Smooth muscle cell (in vitro differentiated cells): ENCODE results near the gene SUFU. TPM values are rescaled to one million over a fixed set of nuclear protein-coding genes. Genes with fewer than 3 reads are reported as not detected.

Experiments
- DNase-seq: peaks from one replicate; lab custom pipeline; 2025; ENCODE audit not compliant: unreplicated experiment; lab: John Stamatoyannopoulos, UW
- H2AFZ ChIP-seq: fragments of 200-600 bp; sonication (generic); 2 replicates; pipeline ENCODE4 v1.6.0; 2016; ENCODE audit warnings: antibody characterized with exemption, low read depth, mild to moderate bottlenecking
- H3F3A ChIP-seq: fragments of 200-600 bp; sonication (generic); 2 replicates; pipeline ENCODE4 v1.6.0; 2017; ENCODE audit warnings: antibody characterized with exemption, low read depth
- H3K27ac ChIP-seq: fragments of 200-600 bp; sonication (generic); 2 replicates; pipeline ENCODE4 v1.5.1; 2016; ENCODE audit warnings: low read depth, mild to moderate bottlenecking
- H3K27me3 ChIP-seq: fragments of 200-600 bp; sonication (generic); 2 replicates; pipeline ENCODE4 v1.6.1; 2016; ENCODE audit warnings: low read depth, mild to moderate bottlenecking
- H3K36me3 ChIP-seq: fragments of 200-600 bp; sonication (generic); 2 replicates; pipeline ENCODE4 v1.5.1; 2016; ENCODE audit warnings: low read depth
- H3K4me1 ChIP-seq: fragments of 200-600 bp; sonication (generic); 2 replicates; pipeline ENCODE4 v1.5.1; 2016; ENCODE audit warnings: low read depth
- H3K4me2 ChIP-seq: fragments of 200-600 bp; sonication (generic); 2 replicates; pipeline ENCODE4 v1.6.0; 2016; ENCODE audit warnings: mild to moderate bottlenecking
- H3K4me3 ChIP-seq: fragments of 200-600 bp; sonication (generic); 2 replicates; pipeline ENCODE4 v1.5.1; 2016; ENCODE audit warnings: mild to moderate bottlenecking
- H3K79me2 ChIP-seq: fragments of 200-600 bp; sonication (generic); 2 replicates; pipeline ENCODE4 v1.6.0; 2016; ENCODE audit warnings: low read depth, mild to moderate bottlenecking
- H3K9ac ChIP-seq: fragments of 200-600 bp; sonication (generic); 2 replicates; pipeline ENCODE4 v1.6.0; 2016; ENCODE audit warnings: low read depth
- H3K9me3 ChIP-seq: fragments of 200-600 bp; sonication (generic); replicated peaks from 2 replicates; pipeline ENCODE4 v1.5.1; 2016; ENCODE audit warnings: low read depth
- H4K20me1 ChIP-seq: fragments of 200-600 bp; sonication (generic); 2 replicates; pipeline ENCODE4 v1.6.0; 2016; ENCODE audit warnings: low read depth
- CTCF ChIP-seq: fragments of 200-600 bp; sonication (generic); IDR thresholded peaks from 2 replicates; pipeline ENCODE4 v1.5.1; 2017; ENCODE audit warnings: borderline replicate concordance, mild to moderate bottlenecking, antibody characterized with exemption; ENCODE audit not compliant: insufficient read depth, poor library complexity, severe bottlenecking
- WGBS: methylation state at CpG from one replicate; pipeline ENCODE4 v1.1.7; 2016; ENCODE audit warnings: low lambda C conversion rate; 5-methylcytosine and 5-hydroxymethylcytosine counted together
- polyA plus RNA-seq: library from polyadenylated mRNA; unstranded; fragments of >200 nt; fragmentation: Nextera tagmentation; extraction: Ambion mirVana; gene quantifications from 2 replicates; pipeline ENCODE4 v1.2.1, GENCODE V29; 2016
- total RNA-seq: library from RNA; depleted of rRNA; stranded (reverse); fragments of >200 nt; gene quantifications from 2 replicates; pipeline ENCODE4 v1.2.3, GENCODE V29; 2014

Gene SUFU
- total and polyA plus RNA-seq, 2 experiments from 2014 or later: 8.5 to 17.2 TPM

- Histone ChIP-seq H3K27me3 (no peaks in the 10 kb centered on the region), H3K9me3 (no peaks in the 10 kb centered on the region), H3F3A (peaks cover 9% of the 10 kb centered on the region), H4K20me1 (peaks cover 93% of the 10 kb centered on the region), H3K4me1 (peaks cover 48% of the 10 kb centered on the region), H2AFZ (no peak overlapping the region), H3K79me2 (peaks cover 89% of the 10 kb centered on the region), H3K4me2 (peak overlapping the region; percentile 100), H3K27ac (peak overlapping the region; percentile 28), H3K9ac (no peak overlapping the region), H3K36me3 (no peaks in the 10 kb centered on the region), H3K4me3 (no peak overlapping the region)
- no peak for DNase-seq
- WGBS: 84% methylated on average over 11 of the region's 12 CpGs
- no peak for TF ChIP-seq CTCF
These were observed 146.3 kb downstream of the SUFU start for GRCh38 chr10:102649797-102650654.

- Histone ChIP-seq H2AFZ (no peak overlapping the region), H3K4me3 (no peak overlapping the region), H3K79me2 (peaks cover 84% of the 10 kb centered on the region), H3K36me3 (no peaks in the 10 kb centered on the region), H3K4me1 (peaks cover 48% of the 10 kb centered on the region), H4K20me1 (peaks cover 96% of the 10 kb centered on the region), H3K27me3 (no peaks in the 10 kb centered on the region), H3K4me2 (no peak overlapping the region), H3K27ac (no peak overlapping the region), H3K9ac (no peak overlapping the region), H3F3A (peaks cover 8% of the 10 kb centered on the region), H3K9me3 (no peaks in the 10 kb centered on the region)
- 89% methylated on average over 11 of the region's 11 CpGs for WGBS
- DNase-seq: no peak
- TF ChIP-seq CTCF: no peak
These were observed 147.1 kb downstream of the SUFU start for GRCh38 chr10:102650655-102651454.

- Histone ChIP-seq H3K4me3 (no peak overlapping the region), H3K9ac (no peak overlapping the region), H4K20me1 (peaks cover 100% of the 10 kb centered on the region), H3K27ac (no peak overlapping the region), H3K9me3 (no peaks in the 10 kb centered on the region), H2AFZ (no peak overlapping the region), H3K4me2 (no peak overlapping the region), H3K4me1 (peaks cover 45% of the 10 kb centered on the region), H3K36me3 (no peaks in the 10 kb centered on the region), H3K79me2 (peaks cover 82% of the 10 kb centered on the region), H3F3A (peaks cover 8% of the 10 kb centered on the region), H3K27me3 (no peaks in the 10 kb centered on the region)
- TF ChIP-seq CTCF: no peak
- 94% methylated on average over 11 of the region's 11 CpGs for whole genome bisulfite sequencing
- DNase-seq: no peak
These were observed 147.8 kb downstream of the SUFU start for GRCh38 chr10:102651455-102652169.
